ENCODE data around the gene PPP1R7.

The PPP1R7 gene

DNA sequence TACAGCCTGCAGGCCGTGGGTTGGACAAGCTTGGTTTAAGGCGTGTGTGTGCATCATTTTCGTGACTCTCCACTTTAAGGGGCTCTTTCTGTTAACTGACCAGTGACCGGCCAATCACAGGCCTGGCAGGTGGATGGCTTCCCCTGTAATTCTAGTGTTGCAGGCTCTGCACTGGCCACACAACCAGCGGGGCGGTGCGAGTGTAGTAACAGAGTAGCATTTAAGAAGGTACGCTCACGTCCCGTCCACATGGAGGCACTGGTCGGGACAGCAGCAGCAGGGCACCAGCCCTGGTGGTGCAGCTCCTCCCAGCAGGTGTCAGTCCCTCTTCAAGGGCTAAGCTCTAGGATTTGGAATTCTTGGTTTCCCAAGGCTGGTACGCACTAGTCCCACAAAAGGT lies 30.2 kb downstream of the PPP1R7 start:
- Histone ChIP-seq H3K9me3 (ENCODE audit: control insufficient read depth in 5 of 5, low read length in 5 of 5) (no peaks in the 10 kb centered on the region), H3K27me3 (ENCODE audit: control insufficient read depth in 5 of 5, insufficient read depth in 4 of 5, low read length in 5 of 5) (no peaks in the 10 kb centered on the region), H3K36me3 (ENCODE audit: control insufficient read depth in 5 of 5, insufficient read depth in 5 of 5, low read length in 5 of 5) (peaks cover 0 to 56% (median 42%) of the 10 kb centered on the region in 5 donors), H3K4me3 (ENCODE audit: low read depth in 1 of 5, low read length in 5 of 5) (no peak overlapping the region), H3K4me1 (ENCODE audit: control insufficient read depth in 5 of 5, insufficient read depth in 5 of 5, low read length in 5 of 5) (no peaks in the 10 kb centered on the region), H3K27ac (ENCODE audit: low read depth, low read length) (no peak overlapping the region), H3K9ac (ENCODE audit: low read length in 5 of 5) (no peak overlapping the region)

DNA sequence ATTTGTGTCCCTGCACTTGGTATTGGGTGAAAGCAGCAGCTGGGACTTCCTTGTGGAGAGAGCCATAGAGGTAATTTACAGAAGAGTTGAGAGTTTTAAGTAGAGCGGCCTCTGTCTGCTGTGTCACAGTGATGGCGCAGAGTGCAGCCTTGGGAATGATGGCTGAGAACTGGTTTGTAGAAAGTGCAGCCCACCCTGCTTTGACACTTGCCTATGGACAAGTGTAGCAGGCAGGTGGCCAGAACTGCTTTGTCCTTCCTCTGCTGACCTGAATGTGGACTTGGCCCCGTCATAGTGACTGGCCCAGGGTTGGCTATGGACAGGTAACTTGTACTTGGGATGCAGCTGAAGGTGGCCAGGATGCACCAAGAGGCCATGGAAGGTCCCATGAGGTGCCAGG lies 31.9 kb downstream of the PPP1R7 start:
- Histone ChIP-seq H3K4me1 (ENCODE audit: control insufficient read depth in 5 of 5, insufficient read depth in 5 of 5, low read length in 5 of 5) (no peaks in the 10 kb centered on the region), H3K9me3 (ENCODE audit: control insufficient read depth in 5 of 5, low read length in 5 of 5) (no peaks in the 10 kb centered on the region), H3K27ac (ENCODE audit: low read depth, low read length) (no peak overlapping the region), H3K9ac (ENCODE audit: low read length in 5 of 5) (no peak overlapping the region), H3K36me3 (ENCODE audit: control insufficient read depth in 5 of 5, insufficient read depth in 5 of 5, low read length in 5 of 5) (peaks cover 0 to 48% (median 36%) of the 10 kb centered on the region in 5 donors), H3K4me3 (ENCODE audit: low read depth in 1 of 5, low read length in 5 of 5) (no peak overlapping the region), H3K27me3 (ENCODE audit: control insufficient read depth in 5 of 5, insufficient read depth in 4 of 5, low read length in 5 of 5) (peaks cover 0 to 6% (median 4%) of the 10 kb centered on the region in 5 donors)

DNA sequence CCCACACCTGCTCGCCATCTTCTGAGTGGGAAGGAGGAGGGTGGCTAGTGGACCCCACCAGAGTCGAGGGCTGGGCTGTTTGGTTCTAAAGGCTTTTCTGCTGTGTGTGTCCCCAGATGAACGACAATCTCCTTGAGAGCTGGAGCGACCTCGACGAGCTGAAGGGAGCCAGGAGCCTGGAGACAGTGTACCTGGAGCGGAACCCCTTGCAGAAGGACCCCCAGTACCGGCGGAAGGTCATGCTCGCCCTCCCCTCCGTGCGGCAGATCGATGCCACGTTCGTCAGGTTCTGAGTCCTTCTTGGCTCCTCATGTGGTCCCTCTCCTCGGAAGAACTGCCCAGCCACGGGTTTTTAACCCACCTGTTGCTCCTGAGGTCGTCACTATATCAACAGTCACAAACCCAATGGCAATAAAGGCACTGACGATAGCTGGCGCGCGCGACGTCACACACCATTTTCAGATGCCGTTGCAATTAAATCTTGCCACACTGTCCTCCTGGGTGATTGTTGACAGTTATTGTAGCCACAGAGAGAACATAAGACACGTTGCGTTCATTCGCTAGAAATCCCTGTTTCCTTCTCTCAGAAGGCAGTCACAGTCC lies 32.4 kb downstream of the PPP1R7 start:
- H3K9me3 ChIP-seq (ENCODE audit: control insufficient read depth in 5 of 5, low read length in 5 of 5): no peaks in the 10 kb centered on the region
- H3K4me3 ChIP-seq (ENCODE audit: low read depth in 1 of 5, low read length in 5 of 5): no peak overlapping the region
- no peak overlapping the region for H3K27ac ChIP-seq (ENCODE audit: low read depth, low read length)
- H3K4me1 ChIP-seq (ENCODE audit: control insufficient read depth in 5 of 5, insufficient read depth in 5 of 5, low read length in 5 of 5): no peaks in the 10 kb centered on the region
- H3K36me3 ChIP-seq (ENCODE audit: control insufficient read depth in 5 of 5, insufficient read depth in 5 of 5, low read length in 5 of 5): peaks cover 0 to 43% (median 33%) of the 10 kb centered on the region in 5 donors
- H3K27me3 ChIP-seq (ENCODE audit: control insufficient read depth in 5 of 5, insufficient read depth in 4 of 5, low read length in 5 of 5): peaks cover 0 to 8% (median 5%) of the 10 kb centered on the region in 5 donors
- H3K9ac ChIP-seq (ENCODE audit: low read length in 5 of 5): no peak overlapping the region

DNA sequence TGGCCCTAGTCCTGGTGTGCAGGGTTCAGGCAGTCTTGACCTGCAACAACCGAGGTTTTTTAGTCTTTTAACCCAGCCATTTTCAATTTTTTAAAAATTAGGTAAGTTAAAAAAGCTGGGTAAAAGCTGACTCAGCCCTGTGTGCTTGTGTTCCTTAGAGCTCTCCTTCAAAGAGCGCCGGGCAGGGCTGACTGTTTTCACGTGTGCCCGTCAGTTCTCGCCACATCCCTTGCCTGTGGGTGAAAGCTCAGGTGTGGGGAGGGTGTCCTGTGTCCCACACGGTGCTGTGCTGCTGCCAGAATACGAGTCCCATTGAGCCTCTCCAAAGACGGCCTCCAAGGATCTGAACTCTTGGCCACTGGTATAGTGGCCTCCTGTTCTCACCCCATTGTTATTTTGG lies 33.0 kb downstream of the PPP1R7 start:
- Histone ChIP-seq H3K9ac (ENCODE audit: low read length in 5 of 5) (no peak overlapping the region), H3K9me3 (ENCODE audit: control insufficient read depth in 5 of 5, low read length in 5 of 5) (no peaks in the 10 kb centered on the region), H3K36me3 (ENCODE audit: control insufficient read depth in 5 of 5, insufficient read depth in 5 of 5, low read length in 5 of 5) (peaks cover 0 to 39% (median 29%) of the 10 kb centered on the region in 5 donors), H3K27me3 (ENCODE audit: control insufficient read depth in 5 of 5, insufficient read depth in 4 of 5, low read length in 5 of 5) (peaks cover 5 to 10% (median 9%) of the 10 kb centered on the region in 5 donors), H3K4me3 (ENCODE audit: low read depth in 1 of 5, low read length in 5 of 5) (no peak overlapping the region), H3K27ac (ENCODE audit: low read depth, low read length) (no peak overlapping the region), H3K4me1 (ENCODE audit: control insufficient read depth in 5 of 5, insufficient read depth in 5 of 5, low read length in 5 of 5) (no peaks in the 10 kb centered on the region)

DNA sequence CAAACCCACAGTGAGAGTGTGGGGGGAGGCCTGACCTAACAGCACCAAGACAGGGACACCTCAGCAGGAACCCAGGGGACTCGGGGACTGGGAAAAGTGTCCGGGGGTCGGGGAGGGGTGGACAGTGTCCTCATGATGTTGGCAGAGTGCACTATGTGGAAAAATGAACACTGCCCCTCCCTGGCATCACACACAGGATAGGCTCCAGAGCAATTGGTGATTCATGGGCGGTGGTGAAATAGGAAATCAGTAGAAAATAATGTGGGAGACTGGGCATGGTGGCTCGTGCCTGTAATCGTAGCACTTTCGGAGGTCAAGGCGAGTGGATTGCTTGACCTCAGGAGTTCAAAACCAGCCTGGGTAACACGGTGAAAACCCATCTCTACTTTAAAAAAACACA lies 34.6 kb downstream of the PPP1R7 start:
- no peak overlapping the region for H3K4me3 ChIP-seq (ENCODE audit: low read depth in 1 of 5, low read length in 5 of 5)
- H3K27ac ChIP-seq (ENCODE audit: low read depth, low read length): no peak overlapping the region
- peaks cover 0 to 28% (median 22%) of the 10 kb centered on the region in 5 donors for H3K36me3 ChIP-seq (ENCODE audit: control insufficient read depth in 5 of 5, insufficient read depth in 5 of 5, low read length in 5 of 5)
- H3K4me1 ChIP-seq (ENCODE audit: control insufficient read depth in 5 of 5, insufficient read depth in 5 of 5, low read length in 5 of 5): no peaks in the 10 kb centered on the region
- H3K9me3 ChIP-seq (ENCODE audit: control insufficient read depth in 5 of 5, low read length in 5 of 5): no peaks in the 10 kb centered on the region
- peaks cover 5 to 16% (median 12%) of the 10 kb centered on the region in 5 donors for H3K27me3 ChIP-seq (ENCODE audit: control insufficient read depth in 5 of 5, insufficient read depth in 4 of 5, low read length in 5 of 5)
- H3K9ac ChIP-seq (ENCODE audit: low read length in 5 of 5): no peak overlapping the region

- Histone ChIP-seq H3K27ac (ENCODE audit: low read depth, low read length) (no peak overlapping the region), H3K27me3 (ENCODE audit: control insufficient read depth in 5 of 5, insufficient read depth in 4 of 5, low read length in 5 of 5) (peaks cover 5 to 18% (median 12%) of the 10 kb centered on the region in 5 donors)
Observed at GRCh38 chr2:241185961-241186360, 35.7 kb downstream of the PPP1R7 start.

DNA sequence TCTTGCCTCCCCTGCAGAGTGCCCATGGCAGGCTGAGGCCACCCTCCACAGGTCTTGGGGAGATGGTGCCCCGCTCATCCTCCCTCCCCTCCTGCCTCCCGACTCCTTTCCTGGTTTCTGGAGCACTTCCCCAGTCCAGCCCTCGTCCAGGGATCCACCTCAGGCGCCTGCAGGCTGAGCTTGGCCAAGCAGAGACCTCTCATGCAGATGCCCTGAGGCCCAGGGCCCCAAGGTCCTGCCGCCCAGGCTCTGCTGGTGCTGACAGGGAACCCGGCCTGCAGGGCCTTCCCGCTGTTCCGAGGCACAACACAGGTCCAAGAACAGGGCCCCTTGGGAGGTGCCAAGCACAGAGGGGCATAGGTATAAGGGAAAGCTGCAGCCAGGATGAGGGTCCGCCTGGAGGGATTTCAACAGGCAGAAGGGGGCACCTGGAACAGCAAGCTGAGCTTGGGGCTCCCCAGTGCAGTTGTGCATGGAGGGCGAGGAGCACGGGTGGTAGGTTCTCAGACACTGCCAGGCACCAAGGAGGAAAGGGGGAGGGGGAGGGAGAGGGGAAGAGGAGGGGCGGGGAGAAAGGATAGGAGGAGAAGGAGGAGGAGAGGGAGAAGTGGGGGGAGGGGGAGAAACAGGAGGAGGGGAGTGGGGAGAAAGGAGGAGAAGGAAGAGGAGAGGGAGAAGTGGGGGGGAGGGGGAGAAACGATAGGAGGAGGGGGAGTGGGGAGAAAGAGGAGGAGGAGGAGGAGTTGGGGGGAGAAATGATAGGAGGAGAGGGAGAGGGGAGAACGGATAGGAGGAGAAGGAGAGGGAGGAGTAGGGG lies 37.0 kb downstream of the PPP1R7 start:
- no peak overlapping the region for H3K4me3 ChIP-seq (ENCODE audit: low read depth in 1 of 5, low read length in 5 of 5)
- H3K36me3 ChIP-seq (ENCODE audit: control insufficient read depth in 5 of 5, insufficient read depth in 5 of 5, low read length in 5 of 5): peaks cover 0 to 15% (median 14%) of the 10 kb centered on the region in 5 donors
- H3K9ac ChIP-seq (ENCODE audit: low read length in 5 of 5): no peak overlapping the region
- H3K27me3 ChIP-seq (ENCODE audit: control insufficient read depth in 5 of 5, insufficient read depth in 4 of 5, low read length in 5 of 5): peaks cover 5 to 18% (median 12%) of the 10 kb centered on the region in 5 donors
- H3K9me3 ChIP-seq (ENCODE audit: control insufficient read depth in 5 of 5, low read length in 5 of 5): no peaks in the 10 kb centered on the region
- H3K27ac ChIP-seq (ENCODE audit: low read depth, low read length): no peak overlapping the region
- no peaks in the 10 kb centered on the region for H3K4me1 ChIP-seq (ENCODE audit: control insufficient read depth in 5 of 5, insufficient read depth in 5 of 5, low read length in 5 of 5)

More at GRCh38 chr2:241185961-241186360, 35.7 kb downstream of the PPP1R7 start:
- Histone ChIP-seq H3K4me3 (ENCODE audit: low read depth in 1 of 5, low read length in 5 of 5) (no peak overlapping the region), H3K9ac (ENCODE audit: low read length in 5 of 5) (no peak overlapping the region), H3K9me3 (ENCODE audit: control insufficient read depth in 5 of 5, low read length in 5 of 5) (no peaks in the 10 kb centered on the region), H3K36me3 (ENCODE audit: control insufficient read depth in 5 of 5, insufficient read depth in 5 of 5, low read length in 5 of 5) (peaks cover 0 to 24% (median 17%) of the 10 kb centered on the region in 5 donors), H3K4me1 (ENCODE audit: control insufficient read depth in 5 of 5, insufficient read depth in 5 of 5, low read length in 5 of 5) (no peaks in the 10 kb centered on the region)

DNA sequence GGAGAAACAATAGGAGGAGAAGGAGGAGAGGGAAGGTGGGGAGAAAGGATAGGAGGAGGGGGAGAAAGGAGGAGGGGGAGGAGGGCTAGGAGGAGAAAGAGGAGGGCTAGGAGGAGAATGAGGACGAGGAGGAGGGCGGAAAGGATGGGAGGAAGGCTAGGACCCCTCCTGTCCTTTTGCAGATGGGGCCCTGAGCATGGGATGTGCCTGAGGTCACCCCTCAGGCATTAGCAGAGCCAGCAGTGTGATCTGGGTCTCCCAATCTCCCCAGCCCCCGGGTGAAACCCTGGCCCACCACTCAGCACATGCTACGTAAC lies 37.6 kb downstream of the PPP1R7 start:
- Histone ChIP-seq H3K9me3 (ENCODE audit: control insufficient read depth in 5 of 5, low read length in 5 of 5) (no peaks in the 10 kb centered on the region), H3K27ac (ENCODE audit: low read depth, low read length) (no peak overlapping the region), H3K4me1 (ENCODE audit: control insufficient read depth in 5 of 5, insufficient read depth in 5 of 5, low read length in 5 of 5) (no peaks in the 10 kb centered on the region), H3K9ac (ENCODE audit: low read length in 5 of 5) (no peak overlapping the region), H3K27me3 (ENCODE audit: control insufficient read depth in 5 of 5, insufficient read depth in 4 of 5, low read length in 5 of 5) (peaks cover 5 to 18% (median 12%) of the 10 kb centered on the region in 5 donors), H3K4me3 (ENCODE audit: low read depth in 1 of 5, low read length in 5 of 5) (no peak overlapping the region), H3K36me3 (ENCODE audit: control insufficient read depth in 5 of 5, insufficient read depth in 5 of 5, low read length in 5 of 5) (peaks cover 0 to 10% (median 8%) of the 10 kb centered on the region in 5 donors)

- no peak within 1 kb of the TSS for H3K9ac ChIP-seq (ENCODE audit: low read length in 5 of 5)
- no peaks in the 10 kb centered on the region for H3K4me1 ChIP-seq (ENCODE audit: control insufficient read depth in 5 of 5, insufficient read depth in 5 of 5, low read length in 5 of 5)
- no peak within 1 kb of the TSS for H3K4me3 ChIP-seq (ENCODE audit: low read depth in 1 of 5, low read length in 5 of 5)
- H3K27ac ChIP-seq (ENCODE audit: low read depth, low read length): no peak within 1 kb of the TSS
- peaks cover 0 to 3% (median 2%) of the 10 kb centered on the region in 5 donors for H3K36me3 ChIP-seq (ENCODE audit: control insufficient read depth in 5 of 5, insufficient read depth in 5 of 5, low read length in 5 of 5)
- H3K27me3 ChIP-seq (ENCODE audit: control insufficient read depth in 5 of 5, insufficient read depth in 4 of 5, low read length in 5 of 5): peaks cover 5 to 18% (median 12%) of the 10 kb centered on the region in 5 donors
- no peaks in the 10 kb centered on the region for H3K9me3 ChIP-seq (ENCODE audit: control insufficient read depth in 5 of 5, low read length in 5 of 5)
Observed at GRCh38 chr2:241188361-241189092, 38.3 kb downstream of the PPP1R7 start, which contains the start of gene ANO7. Gene ANO7 (plus strand): TSS chr2:241188677. CDS start chr2:241190064, 1,387 bp downstream.

All from subcutaneous abdominal adipose tissue (tissue), 5 donors.